Muscle layer of colon (tissue), 2 donors: ENCODE results near the gene PKM.

Source experiments
- H3K27ac ChIP-seq: one replicate; pipeline ENCODE4 v1.7.0; 2013; ENCODE audit warnings: low read depth, mild to moderate bottlenecking, low read length, moderate library complexity
- H3K27me3 ChIP-seq, 2 donors: one replicate each; pipeline ENCODE4 v1.7.0; 2013; ENCODE audit warnings: low read length in 2 of 2, mild to moderate bottlenecking in 2 of 2; ENCODE audit not compliant: insufficient read depth in 2 of 2, control insufficient read depth in 1 of 2
- H3K36me3 ChIP-seq: one replicate; pipeline ENCODE4 v1.7.0; 2013; ENCODE audit warnings: mild to moderate bottlenecking, low read length; ENCODE audit not compliant: insufficient read depth
- H3K4me1 ChIP-seq: one replicate; pipeline ENCODE4 v1.7.0; 2013; ENCODE audit warnings: mild to moderate bottlenecking, low read length; ENCODE audit not compliant: insufficient read depth
- H3K4me3 ChIP-seq, 2 donors: one replicate each; pipeline ENCODE4 v1.7.0; 2013; ENCODE audit warnings: low read length in 2 of 2, low read depth in 1 of 2, mild to moderate bottlenecking in 1 of 2, moderate library complexity in 1 of 2
- H3K9ac ChIP-seq: one replicate; pipeline ENCODE4 v1.7.0; 2013; ENCODE audit warnings: low read length
- H3K9me3 ChIP-seq: one replicate; pipeline ENCODE4 v1.7.0; 2013; ENCODE audit warnings: mild to moderate bottlenecking, low read length
- donor health status: abdominal sarcoma.
- donor health status: Adenocarcinoma of cecum.

The PKM gene

GRCh38 chr15:72252663-72253299 is 21.8 kb upstream of the PKM start:
- no peaks in the 10 kb centered on the region for H3K9me3 ChIP-seq
- no peaks in the 10 kb centered on the region for H3K4me1 ChIP-seq
- no peak overlapping the region for H3K4me3 ChIP-seq

GRCh38 chr15:72249142-72249810 is 18.3 kb upstream of the PKM start:
- Histone ChIP-seq H3K9me3 (no peaks in the 10 kb centered on the region), H3K9ac (no peak overlapping the region), H3K27me3 (no peaks in the 10 kb centered on the region), H3K4me3 (no peak overlapping the region), H3K36me3 (peaks cover 53% of the 10 kb centered on the region), H3K27ac (no peak overlapping the region), H3K4me1 (no peaks in the 10 kb centered on the region)

More at GRCh38 chr15:72252663-72253299, 21.8 kb upstream of the PKM start:
- Histone ChIP-seq H3K9ac (no peak overlapping the region), H3K27ac (no peak overlapping the region), H3K27me3 (no peaks in the 10 kb centered on the region), H3K36me3 (peaks cover 78% of the 10 kb centered on the region)

GRCh38 chr15:72248514-72248913 is 17.5 kb upstream of the PKM start:
- Histone ChIP-seq H3K4me1 (no peaks in the 10 kb centered on the region), H3K9ac (no peak overlapping the region), H3K27me3 (no peaks in the 10 kb centered on the region), H3K4me3 (no peak overlapping the region), H3K27ac (no peak overlapping the region), H3K9me3 (no peaks in the 10 kb centered on the region), H3K36me3 (peaks cover 51% of the 10 kb centered on the region)

- H3K9ac ChIP-seq, result no peak overlapping the region
- no peaks in the 10 kb centered on the region for H3K4me1 ChIP-seq
- H3K27me3 ChIP-seq, result no peaks in the 10 kb centered on the region
- no peak overlapping the region for H3K4me3 ChIP-seq
- H3K36me3 ChIP-seq, result peaks cover 40% of the 10 kb centered on the region
- H3K9me3 ChIP-seq, result no peaks in the 10 kb centered on the region
- H3K27ac ChIP-seq, result no peak overlapping the region
Observed at GRCh38 chr15:72242775-72243370, 11.9 kb upstream of the PKM start.

- peaks cover 7% of the 10 kb centered on the region for H3K4me1 ChIP-seq
Observed at GRCh38 chr15:72239652-72240051, 8.7 kb upstream of the PKM start.

GRCh38 chr15:72238586-72238985 is 7.6 kb upstream of the PKM start:
- H3K27me3 ChIP-seq, result no peaks in the 10 kb centered on the region
- no peak overlapping the region for H3K4me3 ChIP-seq
- H3K9me3 ChIP-seq, result no peaks in the 10 kb centered on the region
- no peak overlapping the region for H3K27ac ChIP-seq
- H3K36me3 ChIP-seq, result peaks cover 30% of the 10 kb centered on the region
- H3K9ac ChIP-seq, result no peak overlapping the region
- peaks cover 7% of the 10 kb centered on the region for H3K4me1 ChIP-seq

More at GRCh38 chr15:72239652-72240051, 8.7 kb upstream of the PKM start:
- Histone ChIP-seq H3K27me3 (no peaks in the 10 kb centered on the region), H3K9me3 (no peaks in the 10 kb centered on the region), H3K9ac (no peak overlapping the region), H3K27ac (no peak overlapping the region), H3K4me3 (no peak overlapping the region), H3K36me3 (peaks cover 39% of the 10 kb centered on the region)

- Histone ChIP-seq H3K4me3 (no peak overlapping the region), H3K4me1 (peaks cover 7% of the 10 kb centered on the region), H3K9me3 (no peaks in the 10 kb centered on the region), H3K27ac (no peak overlapping the region), H3K27me3 (no peaks in the 10 kb centered on the region), H3K36me3 (peaks cover 26% of the 10 kb centered on the region), H3K9ac (no peak overlapping the region)
Observed at GRCh38 chr15:72237853-72238224, 6.8 kb upstream of the PKM start.

- H3K27me3 ChIP-seq, result no peaks in the 10 kb centered on the region
- H3K27ac ChIP-seq, result no peak overlapping the region
- no peaks in the 10 kb centered on the region for H3K9me3 ChIP-seq
- H3K4me3 ChIP-seq, result no peak overlapping the region
- peaks cover 20% of the 10 kb centered on the region for H3K36me3 ChIP-seq
- H3K9ac ChIP-seq, result no peak overlapping the region
- H3K4me1 ChIP-seq, result peaks cover 9% of the 10 kb centered on the region
Observed at GRCh38 chr15:72237029-72237852, 6.3 kb upstream of the PKM start.

GRCh38 chr15:72236381-72237003 is 5.5 kb upstream of the PKM start:
- H3K9me3 ChIP-seq, result no peaks in the 10 kb centered on the region
- peaks cover 12% of the 10 kb centered on the region for H3K36me3 ChIP-seq
- no peak overlapping the region for H3K4me3 ChIP-seq
- H3K9ac ChIP-seq, result no peak overlapping the region
- no peaks in the 10 kb centered on the region for H3K27me3 ChIP-seq
- H3K4me1 ChIP-seq, result peaks cover 15% of the 10 kb centered on the region
- no peak overlapping the region for H3K27ac ChIP-seq

GRCh38 chr15:72235298-72235697 is 4.3 kb upstream of the PKM start:
- Histone ChIP-seq H3K27me3 (no peaks in the 10 kb centered on the region), H3K36me3 (peaks cover under 1% of the 10 kb centered on the region), H3K4me3 (no peak overlapping the region), H3K4me1 (peaks cover 15% of the 10 kb centered on the region), H3K9ac (no peak overlapping the region), H3K9me3 (no peaks in the 10 kb centered on the region), H3K27ac (no peak overlapping the region)

GRCh38 chr15:72233769-72234168 is 2.8 kb upstream of the PKM start:
- Histone ChIP-seq H3K27me3 (no peaks in the 10 kb centered on the region), H3K36me3 (no peaks in the 10 kb centered on the region), H3K27ac (no peak overlapping the region), H3K4me3 (no peak overlapping the region), H3K9ac (no peak overlapping the region), H3K9me3 (no peaks in the 10 kb centered on the region), H3K4me1 (peaks cover 24% of the 10 kb centered on the region)
